Endodermal cell (in vitro differentiated cells): Measurements from ENCODE around the gene IP6K3. TPM values are rescaled to one million over a fixed set of nuclear protein-coding genes. Genes with fewer than 3 reads are reported as not detected.

Experiments used
- DNase-seq: peaks from one replicate; pipeline ENCODE4 v3.0.0-alpha.2; 2017
- H3K27ac ChIP-seq: 2 replicates; pipeline ENCODE4 v1.5.1; 2013; ENCODE audit warnings: mild to moderate bottlenecking, low read depth, low read length, moderate library complexity
- H3K27me3 ChIP-seq: 2 replicates; pipeline ENCODE4 v1.6.1; 2013; ENCODE audit warnings: mild to moderate bottlenecking, low read length, moderate library complexity; ENCODE audit not compliant: insufficient read depth, control insufficient read depth, poor library complexity, severe bottlenecking
- H3K36me3 ChIP-seq: 2 replicates; pipeline ENCODE4 v1.7.0; 2013; ENCODE audit warnings: mild to moderate bottlenecking, low read length, moderate library complexity; ENCODE audit not compliant: control insufficient read depth, insufficient read depth
- H3K4me1 ChIP-seq: one replicate; pipeline ENCODE4 v1.7.0; 2013; ENCODE audit warnings: low read length; ENCODE audit not compliant: control insufficient read depth, insufficient read depth
- H3K4me3 ChIP-seq: 2 replicates; pipeline ENCODE4 v1.5.1; 2013; ENCODE audit warnings: mild to moderate bottlenecking, low read length, moderate library complexity
- H3K9ac ChIP-seq: 2 replicates; pipeline ENCODE4 v1.6.1; 2013; ENCODE audit warnings: mild to moderate bottlenecking, low read length, moderate library complexity; ENCODE audit not compliant: poor library complexity, severe bottlenecking; ENCODE audit errors: extremely low read depth
- H3K9me3 ChIP-seq: 2 replicates; pipeline ENCODE4 v1.6.1; 2013; ENCODE audit warnings: mild to moderate bottlenecking, low read length, moderate library complexity; ENCODE audit not compliant: control insufficient read depth
- H3K27ac Mint-ChIP-seq: 2 replicates; pipeline ENCODE4 v1.8.0; 2020; ENCODE audit warnings: mixed read lengths
- H3K27me3 Mint-ChIP-seq: 2 replicates; pipeline ENCODE4 v1.8.0; 2021; ENCODE audit warnings: mild to moderate bottlenecking, mixed read lengths; ENCODE audit not compliant: insufficient read depth
- H3K36me3 Mint-ChIP-seq: 2 replicates; pipeline ENCODE4 v1.8.0; 2020; ENCODE audit warnings: low read depth, mixed read lengths
- H3K4me1 Mint-ChIP-seq: 2 replicates; pipeline ENCODE4 v1.8.0; 2020; ENCODE audit warnings: mixed read lengths
- H3K4me3 Mint-ChIP-seq: 2 replicates; pipeline ENCODE4 v1.8.0; 2020; ENCODE audit warnings: mild to moderate bottlenecking, moderate library complexity, mixed read lengths
- H3K9me3 Mint-ChIP-seq: 2 replicates; pipeline ENCODE4 v1.8.0; 2020; ENCODE audit warnings: mild to moderate bottlenecking, mixed read lengths
- CTCF ChIP-seq: fragments of 200-600 bp; sonication (generic); conservative IDR thresholded peaks from 2 replicates; pipeline ENCODE4 v1.5.0; 2021; ENCODE audit warnings: antibody characterized with exemption, mild to moderate bottlenecking
- WGBS, 2 experiments: methylation state at CpG; one replicate each; pipeline versions ENCODE4 v1.1.5 to v1.1.7; 2013; ENCODE audit warnings: missing lambda C conversion rate in 2 of 2, mixed read lengths in 1 of 2; ENCODE audit not compliant: insufficient coverage in 1 of 2, insufficient read length in 1 of 2; 5-methylcytosine and 5-hydroxymethylcytosine counted together
- total RNA-seq, 2 donors: library from RNA; stranded (reverse); fragmentation: NEBNext Ultra II Directional in 1 of 2; extraction: Animal tissue kit (Norgen Biotek cat#: 25700) in 1 of 2; gene quantifications; 2 replicates in 1 of 2; 3 replicates in 1 of 2; pipeline ENCODE4 v1.2.1, GENCODE V29; 2021

IP6K3 gene
- total RNA-seq, 2 donors from 2014 or later = not detected

- H3K27ac ChIP-seq = no peak overlapping the region
- no peaks in the 10 kb centered on the region for H3K36me3 ChIP-seq
- no peak for DNase-seq
- no peaks in the 10 kb centered on the region for H3K9me3 ChIP-seq
- H3K27ac Mint-ChIP-seq = no peak overlapping the region
- no peaks in the 10 kb centered on the region for H3K4me1 ChIP-seq
- peaks cover 15% of the 10 kb centered on the region for H3K27me3 Mint-ChIP-seq
- no peaks in the 10 kb centered on the region for H3K9me3 Mint-ChIP-seq
- no peaks in the 10 kb centered on the region for H3K27me3 ChIP-seq
- no peak overlapping the region for H3K4me3 ChIP-seq
- no peak overlapping the region for H3K4me3 Mint-ChIP-seq
- 92 to 95% methylated on average over 5 of the region's 5 CpGs for WGBS, 2 experiments
- H3K4me1 Mint-ChIP-seq = peaks cover 2% of the 10 kb centered on the region
- no peak overlapping the region for H3K9ac ChIP-seq
- H3K36me3 Mint-ChIP-seq = no peaks in the 10 kb centered on the region
- TF ChIP-seq CTCF = no peak
These were observed 24.5 kb downstream of the IP6K3 start for GRCh38 chr6:33722103-33722623.

GRCh38 chr6:33721508-33721907 lies 25.2 kb downstream of the IP6K3 start:
- Histone ChIP-seq H3K4me3 (no peak overlapping the region), H3K9me3 (no peaks in the 10 kb centered on the region), H3K4me1 (no peaks in the 10 kb centered on the region), H3K27ac (no peak overlapping the region), H3K36me3 (no peaks in the 10 kb centered on the region), H3K27me3 (no peaks in the 10 kb centered on the region), H3K9ac (no peak overlapping the region)
- TF ChIP-seq CTCF = no peak
- no peaks in the 10 kb centered on the region for H3K36me3 Mint-ChIP-seq
- H3K27ac Mint-ChIP-seq = no peak overlapping the region
- peaks cover 7% of the 10 kb centered on the region for H3K4me1 Mint-ChIP-seq
- no peak for DNase-seq
- WGBS, 2 experiments = 89 to 100% methylated on average over 1 to 5 of the region's 5 CpGs
- peaks cover 14% of the 10 kb centered on the region for H3K27me3 Mint-ChIP-seq
- H3K9me3 Mint-ChIP-seq = no peaks in the 10 kb centered on the region
- no peak overlapping the region for H3K4me3 Mint-ChIP-seq

GRCh38 chr6:33720998-33721397 lies 25.7 kb downstream of the IP6K3 start:
- Mint-ChIP-seq H3K9me3 (no peaks in the 10 kb centered on the region), H3K27me3 (peaks cover 14% of the 10 kb centered on the region), H3K27ac (no peak overlapping the region), H3K4me3 (no peak overlapping the region), H3K4me1 (peaks cover 9% of the 10 kb centered on the region), H3K36me3 (no peaks in the 10 kb centered on the region)
- no peaks in the 10 kb centered on the region for H3K36me3 ChIP-seq
- H3K27ac ChIP-seq = no peak overlapping the region
- H3K4me1 ChIP-seq = no peaks in the 10 kb centered on the region
- H3K9me3 ChIP-seq = no peaks in the 10 kb centered on the region
- no peak overlapping the region for H3K4me3 ChIP-seq
- no peak overlapping the region for H3K9ac ChIP-seq
- TF ChIP-seq CTCF = no peak
- WGBS, 2 experiments = 91% methylated on average over 1 of the region's 1 CpG; no CpG with 5 or more reads in 1 of the 2 experiments
- no peak for DNase-seq
- H3K27me3 ChIP-seq = no peaks in the 10 kb centered on the region
